ENCODE results near the gene PTPRT.

PTPRT gene

GRCh38 chr20:42744756-42745465, 444.8 kb downstream of the PTPRT start (continued):
- TF ChIP-seq ZBTB48 (tag by site-specific recombination; IDR thresholded peaks at IDR 0.05) = no peak

GRCh38 chr20:42742926-42743325, 446.8 kb downstream of the PTPRT start:
- no peak overlapping the region for H3K27ac ChIP-seq (ENCODE audit: extremely low read depth, low read depth, low read length)
- CTCF ChIA-PET = no interaction called here
- H3K36me3 ChIP-seq (ENCODE audit: control insufficient read depth in 2 of 2, insufficient read depth in 1 of 2, low read length in 2 of 2) = no peaks in the 10 kb centered on the region
- H3K4me1 ChIP-seq (ENCODE audit: control insufficient read depth, insufficient read depth, low read length) = no peaks in the 10 kb centered on the region
- POLR2A ChIA-PET = no interaction called here
- H3K9me3 ChIP-seq (ENCODE audit: control insufficient read depth, insufficient read depth, low read depth, low read length) = no peaks in the 10 kb centered on the region
- no peak overlapping the region for H3K4me3 ChIP-seq (ENCODE audit: low read depth, low read length)
- TF ChIP-seq ZBTB6 (tag by site-specific recombination; IDR thresholded peaks at IDR 0.05) (no peak), ZNF398 (tag by site-specific recombination; IDR thresholded peaks at IDR 0.05) (no peak), ZNF544 (tag by site-specific recombination; IDR thresholded peaks at IDR 0.05) (no peak), ZBTB10 (tag by site-specific recombination; IDR thresholded peaks at IDR 0.05) (no peak), ZNF223 (tag by site-specific recombination; IDR thresholded peaks at IDR 0.05) (no peak), ZNF704 (tag by site-specific recombination; IDR thresholded peaks at IDR 0.05) (no peak), PRDM2 (tag by site-specific recombination; IDR thresholded peaks at IDR 0.05; ENCODE audit: borderline replicate concordance) (no peak), RBAK (tag by site-specific recombination; IDR thresholded peaks at IDR 0.05) (no peak), ZNF133 (tag by site-specific recombination; IDR thresholded peaks at IDR 0.05) (no peak), ZNF18 (tag by site-specific recombination; IDR thresholded peaks at IDR 0.05) (no peak), ZNF555 (tag by site-specific recombination; conservative IDR thresholded peaks at IDR 0.05) (no peak), ZNF626 (tag by site-specific recombination; IDR thresholded peaks at IDR 0.05) (no peak), ZNF776 (tag by site-specific recombination; IDR thresholded peaks at IDR 0.05; ENCODE audit: borderline replicate concordance) (no peak), ZNF112 (tag by site-specific recombination; IDR thresholded peaks at IDR 0.05) (no peak), ZNF768 (tag by site-specific recombination; IDR thresholded peaks at IDR 0.05) (no peak), ZSCAN30 (tag by site-specific recombination; IDR thresholded peaks at IDR 0.05) (no peak), BCL11B (tag by site-specific recombination; IDR thresholded peaks at IDR 0.05; ENCODE audit: low read depth) (no peak), SCRT1 (tag by site-specific recombination; IDR thresholded peaks at IDR 0.05; ENCODE audit: borderline replicate concordance) (no peak), KLF17 (tag by site-specific recombination; IDR thresholded peaks at IDR 0.05) (no peak)
